RWPE2 (cell line): ENCODE measurements around the gene BTK.

Experiments used
- ATAC-seq: fragments of 200-7000 bp; cut with Tn5 transposase; 3 replicates; pipeline ENCODE4 v1.9.1; 2021; ENCODE audit warnings: low read depth
- DNase-seq: peaks from one replicate; pipeline ENCODE4 v3.0.0-alpha.2; 2020; ENCODE audit warnings: low spot score
- H3K27ac ChIP-seq: fragments of 450-650 bp; 2 replicates; pipeline ENCODE4 v1.5.1; 2017; ENCODE audit warnings: mild to moderate bottlenecking; ENCODE audit not compliant: poor library complexity, severe bottlenecking
- H3K27me3 ChIP-seq: fragments of 250-450 bp; sonication (Bioruptor Pico); 2 replicates; pipeline ENCODE4 v1.5.1; 2021; ENCODE audit warnings: mild to moderate bottlenecking, moderate library complexity; ENCODE audit not compliant: insufficient read depth, poor library complexity, severe bottlenecking
- H3K36me3 ChIP-seq: fragments of 250-450 bp; sonication (Bioruptor Pico); 2 replicates; pipeline ENCODE4 v1.5.1; 2020; ENCODE audit warnings: low read depth, mild to moderate bottlenecking, moderate library complexity
- H3K4me1 ChIP-seq: fragments of 250-450 bp; sonication (Bioruptor Pico); 2 replicates; pipeline ENCODE4 v1.5.1; 2021; ENCODE audit warnings: mild to moderate bottlenecking, moderate library complexity; ENCODE audit not compliant: insufficient read depth, poor library complexity, severe bottlenecking
- H3K4me3 ChIP-seq: fragments of 250-450 bp; sonication (Bioruptor Pico); 2 replicates; pipeline ENCODE4 v1.5.1; 2021; ENCODE audit warnings: mild to moderate bottlenecking, moderate library complexity; ENCODE audit not compliant: severe bottlenecking
- H3K9me3 ChIP-seq: fragments of 250-450 bp; sonication (Bioruptor Pico); 2 replicates; pipeline ENCODE4 v1.5.1; 2021; ENCODE audit warnings: mild to moderate bottlenecking, moderate library complexity; ENCODE audit not compliant: severe bottlenecking
- CTCF ChIP-seq: fragments of 450-650 bp; IDR thresholded peaks from one replicate; pipeline ENCODE4 v1.5.1; 2017; ENCODE audit warnings: mild to moderate bottlenecking, moderate library complexity; ENCODE audit not compliant: poor library complexity, severe bottlenecking

Gene BTK

GRCh38 chrX:101303790-101304189 lies 82.2 kb downstream of the BTK start:
- Histone ChIP-seq H3K27ac (no peak overlapping the region), H3K4me1 (no peaks in the 10 kb centered on the region), H3K9me3 (no peaks in the 10 kb centered on the region), H3K27me3 (no peaks in the 10 kb centered on the region), H3K36me3 (no peaks in the 10 kb centered on the region), H3K4me3 (no peak overlapping the region)
- DNase-seq (no peak), ATAC-seq (no peak)
- no peak for TF ChIP-seq CTCF
